ENCODE results near the gene C3orf49.

DNA sequence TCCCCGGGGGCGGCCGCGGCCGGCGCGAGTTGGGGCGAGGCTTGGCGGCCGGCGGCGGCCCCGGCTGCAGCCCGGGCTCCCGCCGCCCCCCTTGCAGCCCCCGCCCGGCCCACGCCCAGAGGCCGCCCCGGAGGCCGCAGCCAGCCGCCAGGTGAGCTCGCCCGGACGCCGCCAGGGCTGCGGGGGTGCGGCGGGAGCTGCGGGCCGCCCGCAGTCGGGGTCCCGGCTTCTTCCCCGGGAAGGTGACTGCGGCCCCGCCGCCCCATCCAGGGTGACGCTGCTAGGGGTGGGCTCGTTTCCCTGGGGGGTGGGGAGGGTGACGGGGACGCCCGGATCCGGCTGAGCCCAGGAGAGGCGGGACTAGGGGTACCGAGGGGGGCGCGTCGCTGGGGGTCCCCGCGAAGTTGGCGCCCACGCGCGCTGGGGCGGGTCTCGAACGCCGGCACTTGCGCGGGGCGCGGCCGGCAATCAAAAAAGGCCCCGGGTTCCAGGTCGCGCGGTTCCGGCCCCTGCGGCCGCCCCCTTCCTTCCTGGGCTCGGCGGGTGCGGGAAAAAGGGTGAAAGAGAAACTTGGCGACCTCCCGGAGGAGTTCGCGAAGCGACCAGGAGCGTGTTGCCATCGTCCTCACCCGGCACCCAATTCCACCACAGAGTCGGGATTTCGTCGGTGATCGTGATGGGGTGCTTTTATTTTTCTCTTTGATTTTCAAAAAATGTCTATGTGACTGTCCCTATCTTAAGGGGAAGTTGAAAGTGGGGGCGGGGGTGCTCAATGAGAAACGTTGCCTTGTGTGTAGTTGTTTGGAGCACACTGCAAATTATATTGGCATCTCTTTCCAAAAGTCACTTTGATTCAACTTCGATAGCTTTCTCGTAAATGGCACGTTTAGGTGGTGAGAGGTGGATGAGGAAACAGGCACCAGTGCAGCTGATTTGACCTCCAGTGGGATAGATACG, 45.2 kb downstream of the C3orf49 start:
- TF ChIP-seq CBX5 (CRISPR knock-in tag; IDR thresholded peaks at IDR 0.05; ENCODE audit: borderline replicate concordance) (no peak), EHMT2 (IDR thresholded peaks at IDR 0.05; ENCODE audit: borderline replicate concordance, low read depth, low read length) (no peak), YY1 (IDR thresholded peaks at IDR 0.05; ENCODE audit: insufficient read depth, insufficient replicate concordance, low read depth, low read length) (peak; percentile 40), ZGPAT (CRISPR knock-in tag; IDR thresholded peaks at IDR 0.05) (peak; percentile 55; the same call in 1 of the 2 replicates), SNAI1 (CRISPR knock-in tag; IDR thresholded peaks at IDR 0.05; ENCODE audit: borderline replicate concordance) (no peak), ARNTL (CRISPR knock-in tag; IDR thresholded peaks at IDR 0.05) (no peak), FOSL1 (CRISPR knock-in tag; IDR thresholded peaks at IDR 0.05; ENCODE audit: borderline replicate concordance) (no peak), ZNF75D (CRISPR knock-in tag; IDR thresholded peaks at IDR 0.05; ENCODE audit: borderline replicate concordance) (no peak), POLR2AphosphoS2 (IDR thresholded peaks at IDR 0.05; ENCODE audit: low read depth, low read length) (no peak)

Data from HepG2 (cell line).